ENCODE measurements around the gene LRRK2.

LRRK2 gene

DNA sequence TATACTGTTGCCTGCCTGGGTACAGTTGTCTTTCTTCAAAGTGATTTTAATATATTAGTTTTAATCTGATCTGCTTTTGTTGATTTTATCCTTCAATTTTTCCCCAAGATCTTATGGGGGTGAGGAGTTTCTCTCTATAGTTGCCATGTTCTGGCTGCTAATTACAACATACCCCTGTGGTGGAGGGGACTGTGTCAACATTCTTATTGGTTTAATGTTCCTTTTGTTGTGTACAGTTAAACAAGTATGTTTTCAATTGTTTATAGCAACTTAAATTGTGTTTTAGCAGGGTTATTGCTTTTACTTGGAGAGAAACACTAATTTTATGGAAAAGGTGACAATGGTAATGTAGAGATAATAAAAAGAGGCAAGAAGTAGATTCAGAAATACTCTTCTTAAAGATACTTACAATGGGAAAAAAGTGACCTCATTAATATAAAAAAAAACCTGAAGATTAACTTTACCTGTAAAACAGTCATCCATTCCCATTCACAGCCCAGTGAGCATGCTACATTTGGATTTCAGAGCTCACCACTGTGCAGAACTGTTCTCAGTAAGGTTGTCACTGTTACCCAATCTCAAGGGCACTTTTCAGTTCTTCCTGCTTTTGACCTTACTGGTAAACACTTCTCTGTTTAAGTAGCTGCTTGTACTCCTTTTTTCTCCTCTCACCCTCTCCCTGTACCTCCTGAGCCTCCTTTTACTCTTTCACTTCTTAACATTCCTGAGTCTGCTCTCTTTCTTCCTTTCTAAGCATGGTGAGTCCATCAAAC lies 8.1 kb upstream of the LRRK2 start:
- TF ChIP-seq, protein P1, sequence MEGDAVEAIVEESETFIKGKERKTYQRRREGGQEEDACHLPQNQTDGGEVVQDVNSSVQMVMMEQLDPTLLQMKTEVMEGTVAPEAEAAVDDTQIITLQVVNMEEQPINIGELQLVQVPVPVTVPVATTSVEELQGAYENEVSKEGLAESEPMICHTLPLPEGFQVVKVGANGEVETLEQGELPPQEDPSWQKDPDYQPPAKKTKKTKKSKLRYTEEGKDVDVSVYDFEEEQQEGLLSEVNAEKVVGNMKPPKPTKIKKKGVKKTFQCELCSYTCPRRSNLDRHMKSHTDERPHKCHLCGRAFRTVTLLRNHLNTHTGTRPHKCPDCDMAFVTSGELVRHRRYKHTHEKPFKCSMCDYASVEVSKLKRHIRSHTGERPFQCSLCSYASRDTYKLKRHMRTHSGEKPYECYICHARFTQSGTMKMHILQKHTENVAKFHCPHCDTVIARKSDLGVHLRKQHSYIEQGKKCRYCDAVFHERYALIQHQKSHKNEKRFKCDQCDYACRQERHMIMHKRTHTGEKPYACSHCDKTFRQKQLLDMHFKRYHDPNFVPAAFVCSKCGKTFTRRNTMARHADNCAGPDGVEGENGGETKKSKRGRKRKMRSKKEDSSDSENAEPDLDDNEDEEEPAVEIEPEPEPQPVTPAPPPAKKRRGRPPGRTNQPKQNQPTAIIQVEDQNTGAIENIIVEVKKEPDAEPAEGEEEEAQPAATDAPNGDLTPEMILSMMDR (IDR thresholded peaks at IDR 0.05; ENCODE audit: insufficient read depth, low read length): no peak
- no peak for TF ChIP-seq POLR2AphosphoS5 (IDR thresholded peaks at IDR 0.05; ENCODE audit: low read depth)
- peak; percentile 39; the same call in 1 of the 2 replicates for TF ChIP-seq SPI1 (IDR thresholded peaks at IDR 0.05; ENCODE audit: borderline replicate concordance, low read depth)
- Histone ChIP-seq H3K27ac (replicated peaks) (peak overlapping the region; percentile 75), H3K4me3 (replicated peaks; ENCODE audit: insufficient read depth, low read length) (no peak overlapping the region), H3K27me3 (ENCODE audit: insufficient read depth, poor library complexity, severe bottlenecking) (no peaks in the 10 kb centered on the region)
- peak in 1 of 2 experiments; percentile 76 for DNase-seq (ENCODE audit: low read depth in 1 of 2, low spot score in 1 of 2)

DNA sequence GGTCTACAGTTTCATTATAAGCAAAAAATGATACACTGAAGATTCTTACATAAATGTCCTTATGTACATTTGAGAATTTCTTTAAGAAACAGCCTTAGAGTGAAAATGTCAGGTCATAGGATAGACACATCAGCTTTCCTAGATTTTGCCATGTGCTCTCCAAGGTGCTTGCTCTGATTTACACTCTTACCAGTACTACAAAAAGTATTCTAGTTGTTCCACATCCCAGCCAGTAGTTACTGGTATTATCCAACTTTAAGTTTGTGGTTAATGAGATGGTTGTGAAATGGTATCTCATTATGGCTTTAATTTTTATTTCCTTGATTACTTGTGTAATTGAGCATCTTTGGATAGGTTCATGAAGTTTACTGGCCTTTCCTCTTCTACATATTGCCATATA lies 5.0 kb upstream of the LRRK2 start:
- Histone ChIP-seq H3K27me3 (ENCODE audit: insufficient read depth, poor library complexity, severe bottlenecking) (no peaks in the 10 kb centered on the region), H3K27ac (replicated peaks) (no peak overlapping the region), H3K4me3 (replicated peaks; ENCODE audit: insufficient read depth, low read length) (no peak overlapping the region)
- no peak for DNase-seq (ENCODE audit: low read depth in 1 of 2, low spot score in 1 of 2)
- TF ChIP-seq, protein P2, sequence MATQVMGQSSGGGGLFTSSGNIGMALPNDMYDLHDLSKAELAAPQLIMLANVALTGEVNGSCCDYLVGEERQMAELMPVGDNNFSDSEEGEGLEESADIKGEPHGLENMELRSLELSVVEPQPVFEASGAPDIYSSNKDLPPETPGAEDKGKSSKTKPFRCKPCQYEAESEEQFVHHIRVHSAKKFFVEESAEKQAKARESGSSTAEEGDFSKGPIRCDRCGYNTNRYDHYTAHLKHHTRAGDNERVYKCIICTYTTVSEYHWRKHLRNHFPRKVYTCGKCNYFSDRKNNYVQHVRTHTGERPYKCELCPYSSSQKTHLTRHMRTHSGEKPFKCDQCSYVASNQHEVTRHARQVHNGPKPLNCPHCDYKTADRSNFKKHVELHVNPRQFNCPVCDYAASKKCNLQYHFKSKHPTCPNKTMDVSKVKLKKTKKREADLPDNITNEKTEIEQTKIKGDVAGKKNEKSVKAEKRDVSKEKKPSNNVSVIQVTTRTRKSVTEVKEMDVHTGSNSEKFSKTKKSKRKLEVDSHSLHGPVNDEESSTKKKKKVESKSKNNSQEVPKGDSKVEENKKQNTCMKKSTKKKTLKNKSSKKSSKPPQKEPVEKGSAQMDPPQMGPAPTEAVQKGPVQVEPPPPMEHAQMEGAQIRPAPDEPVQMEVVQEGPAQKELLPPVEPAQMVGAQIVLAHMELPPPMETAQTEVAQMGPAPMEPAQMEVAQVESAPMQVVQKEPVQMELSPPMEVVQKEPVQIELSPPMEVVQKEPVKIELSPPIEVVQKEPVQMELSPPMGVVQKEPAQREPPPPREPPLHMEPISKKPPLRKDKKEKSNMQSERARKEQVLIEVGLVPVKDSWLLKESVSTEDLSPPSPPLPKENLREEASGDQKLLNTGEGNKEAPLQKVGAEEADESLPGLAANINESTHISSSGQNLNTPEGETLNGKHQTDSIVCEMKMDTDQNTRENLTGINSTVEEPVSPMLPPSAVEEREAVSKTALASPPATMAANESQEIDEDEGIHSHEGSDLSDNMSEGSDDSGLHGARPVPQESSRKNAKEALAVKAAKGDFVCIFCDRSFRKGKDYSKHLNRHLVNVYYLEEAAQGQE (IDR thresholded peaks at IDR 0.05; ENCODE audit: insufficient replicate concordance, low read depth): peak; percentile 76
- no peak for TF ChIP-seq POLR2AphosphoS5 (IDR thresholded peaks at IDR 0.05; ENCODE audit: low read depth)
- TF ChIP-seq, protein P1 (IDR thresholded peaks at IDR 0.05; ENCODE audit: insufficient read depth, low read length): no peak
- no peak for TF ChIP-seq SPI1 (IDR thresholded peaks at IDR 0.05; ENCODE audit: borderline replicate concordance, low read depth)
- TF ChIP-seq GABPA (IDR thresholded peaks at IDR 0.05; ENCODE audit: low read depth): no peak

DNA sequence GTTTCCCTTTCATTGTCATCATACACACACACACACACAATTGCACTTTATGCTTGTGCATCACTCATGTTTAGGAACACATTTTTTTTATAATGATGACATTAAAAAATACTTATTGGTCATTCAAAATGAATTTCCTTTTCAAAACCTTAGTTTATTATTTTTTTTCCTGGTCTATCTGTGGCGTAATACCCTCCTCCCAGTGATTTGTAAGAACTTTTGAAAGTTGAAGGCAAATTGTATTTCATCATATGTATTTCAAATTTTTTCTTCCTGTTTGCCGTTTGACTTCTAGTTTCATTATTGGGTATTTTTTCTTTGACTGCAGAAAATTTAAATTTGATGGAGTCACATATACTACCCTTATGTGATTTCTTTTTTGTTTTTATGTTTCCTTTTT lies 2.5 kb upstream of the LRRK2 start:
- TF ChIP-seq POLR2AphosphoS5 (IDR thresholded peaks at IDR 0.05; ENCODE audit: low read depth): no peak
- TF ChIP-seq GABPA (IDR thresholded peaks at IDR 0.05; ENCODE audit: low read depth): no peak
- TF ChIP-seq, protein P1 (IDR thresholded peaks at IDR 0.05; ENCODE audit: insufficient read depth, low read length): no peak
- no peak for TF ChIP-seq SPI1 (IDR thresholded peaks at IDR 0.05; ENCODE audit: borderline replicate concordance, low read depth)
- TF ChIP-seq, protein P2 (IDR thresholded peaks at IDR 0.05; ENCODE audit: insufficient replicate concordance, low read depth): no peak
- H3K27ac ChIP-seq (replicated peaks): peak overlapping the region; percentile 80; the same call in 1 of the 2 replicates
- H3K27me3 ChIP-seq (ENCODE audit: insufficient read depth, poor library complexity, severe bottlenecking): no peaks in the 10 kb centered on the region
- peak; percentile 27 to 57 for DNase-seq (ENCODE audit: low read depth in 1 of 2, low spot score in 1 of 2)
- no peak overlapping the region for H3K4me3 ChIP-seq (replicated peaks; ENCODE audit: insufficient read depth, low read length)

Data from HL-60 (cell line).